RPMI7951 (cell line): ENCODE data around the gene ZNHIT2. TPM values are rescaled to one million over a fixed set of nuclear protein-coding genes. Genes with fewer than 3 reads are reported as not detected.

Experiments used
- DNase-seq: peaks from one replicate; pipeline ENCODE4 v3.0.0-alpha.2; 2012; ENCODE audit warnings: low read depth
- total RNA-seq: library from RNA; depleted of rRNA; stranded (reverse); fragments of >200 nt; shearing (Covaris generic); gene quantifications from 2 replicates; pipeline ENCODE4 v1.2.3, GENCODE V29; 2014

The ZNHIT2 gene
- total RNA-seq, 1 experiment from 2014 or later = 7.6 TPM

- no peak for DNase-seq
Measured at GRCh38 chr11:65104628-65105027, 12.9 kb downstream of the ZNHIT2 start.

- DNase-seq = no peak
Measured at GRCh38 chr11:65103476-65103875, 14.0 kb downstream of the ZNHIT2 start.

GRCh38 chr11:65102142-65103095 is 15.1 kb downstream of the ZNHIT2 start:
- DNase-seq = no peak

- DNase-seq = no peak
Measured at GRCh38 chr11:65100674-65101350, 16.7 kb downstream of the ZNHIT2 start.

- DNase-seq = no peak
Measured at GRCh38 chr11:65096926-65097325, 20.6 kb downstream of the ZNHIT2 start.

GRCh38 chr11:65095974-65096806 is 21.3 kb downstream of the ZNHIT2 start, which contains the start of gene VPS51:
TSS of gene VPS51 (plus strand) at chr11:65096214. CDS start at chr11:65096251, 37 bp downstream.
- peak; percentile 89 for DNase-seq

GRCh38 chr11:65095427-65095826 is 22.1 kb downstream of the ZNHIT2 start:
- DNase-seq = no peak

GRCh38 chr11:65090628-65091027 is 26.9 kb downstream of the ZNHIT2 start:
- DNase-seq = no peak

- no peak for DNase-seq
Measured at GRCh38 chr11:65089621-65090020, 27.9 kb downstream of the ZNHIT2 start.

- DNase-seq = no peak
Measured at GRCh38 chr11:65087827-65088226, 29.7 kb downstream of the ZNHIT2 start.

- no peak for DNase-seq
Measured at GRCh38 chr11:65087216-65087615, 30.3 kb downstream of the ZNHIT2 start.

GRCh38 chr11:65086809-65087208 is 30.7 kb downstream of the ZNHIT2 start:
- DNase-seq = no peak

- no peak for DNase-seq
Measured at GRCh38 chr11:65085446-65085845, 32.1 kb downstream of the ZNHIT2 start.

GRCh38 chr11:65084598-65085375 is 32.7 kb downstream of the ZNHIT2 start:
- no peak for DNase-seq

- DNase-seq = peak; percentile 94
Measured at GRCh38 chr11:65083834-65084597, 33.5 kb downstream of the ZNHIT2 start, which contains the start of the genes CDCA5 and ZFPL1. TSS of gene CDCA5 (minus strand) at chr11:65084040. CDS start at chr11:65083978, 62 bp downstream. TSS of gene ZFPL1 (plus strand) at chr11:65084222. CDS start at chr11:65084699, 477 bp downstream.

- no peak for DNase-seq
Measured at GRCh38 chr11:65083134-65083833, 34.2 kb downstream of the ZNHIT2 start.

- no peak for DNase-seq
Measured at GRCh38 chr11:65078786-65079342, 38.6 kb downstream of the ZNHIT2 start.

- peak; percentile 32 for DNase-seq
Measured at GRCh38 chr11:65078151-65078550, 39.4 kb downstream of the ZNHIT2 start.

GRCh38 chr11:65077451-65077850 is 40.0 kb downstream of the ZNHIT2 start:
- DNase-seq = no peak
